Measurements from ENCODE around the gene RNF214. TPM values are rescaled to one million over a fixed set of nuclear protein-coding genes. Genes with fewer than 3 reads are reported as not detected.
A peak's percentile ranks its signal among the peaks of the same experiment; 100 is the strongest.
"Not testable (repeated sequence)": the region's sequence is repeated elsewhere in the genome, so short reads cannot be mapped to it uniquely, and the experiment has no call there.

RNF214 gene
- total RNA-seq, 1 donor, result 4.7 TPM

DNA sequence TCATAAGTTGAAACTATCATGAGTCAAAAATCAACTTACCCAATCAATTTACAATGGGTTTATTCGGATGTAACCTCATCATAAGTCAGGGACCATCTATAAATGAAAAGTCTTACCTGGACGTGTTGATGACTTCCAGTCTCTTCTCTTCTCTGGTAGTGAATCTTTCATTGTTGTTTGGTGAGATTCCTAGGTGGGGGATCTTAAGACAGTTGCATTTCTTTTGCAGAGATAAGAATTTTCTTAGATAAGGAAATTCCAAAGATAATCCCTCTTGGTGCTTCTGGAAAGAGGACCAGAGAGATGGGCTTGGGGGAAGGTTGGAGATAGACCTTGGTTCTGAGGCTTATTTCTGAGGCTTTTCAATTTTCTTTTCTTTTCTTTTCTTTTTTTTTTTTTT, 37.4 kb downstream of the RNF214 start:
- H3K27me3 ChIP-seq (ENCODE audit: insufficient read depth, low read length), result no peaks in the 10 kb centered on the region
- no peak overlapping the region for H3K4me3 ChIP-seq (ENCODE audit: low read length)
- no peaks in the 10 kb centered on the region for H3K9me3 ChIP-seq (ENCODE audit: low read depth, low read length)
- H3K4me1 ChIP-seq (ENCODE audit: insufficient read depth, low read length), result no peaks in the 10 kb centered on the region

DNA sequence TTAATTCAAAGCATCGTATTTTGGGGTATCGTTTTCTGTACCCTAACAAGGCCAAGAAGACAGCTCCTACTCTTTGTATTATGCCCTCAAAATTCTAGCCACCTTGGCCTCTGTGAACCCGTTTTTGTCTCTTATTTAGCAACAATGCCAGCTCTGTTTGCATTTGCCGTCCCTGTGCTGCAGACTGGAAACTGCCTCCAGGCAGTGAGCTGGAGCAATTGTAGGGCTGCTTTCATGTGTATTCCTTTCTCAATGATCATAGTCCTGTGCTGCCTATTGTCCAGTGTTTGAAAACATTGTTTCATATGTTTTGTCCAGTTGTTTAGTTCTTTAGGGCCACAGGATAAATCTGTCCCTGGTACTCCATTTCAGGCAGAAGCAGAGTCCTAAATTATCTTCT, 38.7 kb downstream of the RNF214 start:
- no peaks in the 10 kb centered on the region for H3K27me3 ChIP-seq (ENCODE audit: insufficient read depth, low read length)
- no peaks in the 10 kb centered on the region for H3K4me1 ChIP-seq (ENCODE audit: insufficient read depth, low read length)
- no peaks in the 10 kb centered on the region for H3K9me3 ChIP-seq (ENCODE audit: low read depth, low read length)
- H3K4me3 ChIP-seq (ENCODE audit: low read length), result no peak overlapping the region

DNA sequence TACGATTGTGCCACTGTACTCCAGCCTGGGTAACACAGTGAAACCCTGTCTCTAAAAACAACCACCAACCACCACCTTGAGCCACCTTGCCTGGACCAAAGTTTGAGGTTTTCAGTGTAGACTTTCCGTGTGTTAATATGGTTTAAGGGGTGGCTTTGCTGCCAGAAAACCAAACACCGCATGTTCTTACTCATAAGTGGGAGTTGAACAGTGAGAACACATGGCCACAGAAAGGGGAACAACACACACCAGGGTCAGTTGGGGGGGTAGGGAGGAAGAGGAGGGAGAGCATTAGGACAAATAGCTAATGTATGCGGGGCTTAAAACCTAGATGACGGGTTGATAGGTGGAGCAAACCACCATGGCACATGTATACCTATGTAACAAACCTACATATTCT, 39.7 kb downstream of the RNF214 start:
- not testable (repeated sequence) for H3K4me1 ChIP-seq (ENCODE audit: insufficient read depth, low read length); H3K27me3 ChIP-seq (ENCODE audit: insufficient read depth, low read length); H3K9me3 ChIP-seq (ENCODE audit: low read depth, low read length); H3K4me3 ChIP-seq (ENCODE audit: low read length)

DNA sequence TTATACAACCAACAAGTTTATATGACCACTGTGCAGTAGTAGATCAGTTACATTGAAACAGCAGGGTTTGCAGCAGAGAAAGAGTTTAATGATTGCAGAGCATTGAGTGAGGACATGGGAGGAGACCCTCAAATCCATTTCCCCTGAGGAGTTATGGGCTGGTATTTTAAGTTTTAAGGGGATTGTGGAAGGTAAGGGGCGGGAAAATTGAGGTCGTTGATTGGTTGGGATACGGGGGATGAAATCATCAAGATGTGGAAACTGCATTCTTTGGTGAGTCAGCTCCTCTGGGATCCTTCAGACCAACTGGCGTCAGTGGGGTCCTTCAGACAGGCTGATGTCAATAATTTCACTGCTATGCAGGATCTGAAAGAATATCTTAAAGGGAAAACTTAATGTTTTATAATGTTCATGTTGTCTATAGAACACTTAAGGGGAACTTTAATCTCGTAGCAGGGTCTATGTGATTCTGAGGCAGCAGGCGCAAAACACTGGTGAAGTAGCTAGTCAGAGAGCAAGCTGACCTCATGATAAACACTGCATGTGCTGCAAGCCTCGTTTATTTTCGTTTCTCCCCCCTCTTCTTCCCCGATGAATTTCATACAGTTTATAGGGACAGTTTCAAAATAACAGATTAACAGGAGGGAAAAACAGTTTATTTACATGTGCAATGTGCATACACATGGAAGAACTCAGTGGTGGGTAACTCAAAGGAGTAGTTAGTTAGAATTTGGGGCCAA, 41.2 kb downstream of the RNF214 start:
- Histone ChIP-seq H3K27me3 (ENCODE audit: insufficient read depth, low read length) (no peaks in the 10 kb centered on the region), H3K4me1 (ENCODE audit: insufficient read depth, low read length) (no peaks in the 10 kb centered on the region), H3K9me3 (ENCODE audit: low read depth, low read length) (no peaks in the 10 kb centered on the region), H3K4me3 (ENCODE audit: low read length) (no peak overlapping the region)

DNA sequence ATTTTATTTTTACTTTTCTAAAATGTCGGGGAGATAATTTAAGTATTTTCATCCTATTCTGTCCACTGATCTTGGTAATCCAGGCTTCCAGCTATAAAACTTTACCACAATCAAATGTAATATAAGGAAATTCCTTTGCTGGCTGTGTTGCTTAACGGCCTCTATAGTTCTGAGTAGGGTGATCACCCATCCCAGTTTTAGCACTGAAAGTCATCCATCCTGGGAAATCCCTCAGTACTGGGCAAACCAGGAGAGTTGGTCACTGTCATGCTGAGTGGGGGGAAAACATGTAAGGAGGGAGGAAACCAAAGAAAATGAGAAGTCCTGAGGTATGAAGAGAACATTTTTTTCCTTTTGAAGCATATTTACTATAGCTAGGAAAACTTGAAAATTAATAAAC, 45.9 kb downstream of the RNF214 start:
- no peaks in the 10 kb centered on the region for H3K27me3 ChIP-seq (ENCODE audit: insufficient read depth, low read length)
- no peak overlapping the region for H3K4me3 ChIP-seq (ENCODE audit: low read length)
- H3K9me3 ChIP-seq (ENCODE audit: low read depth, low read length), result no peaks in the 10 kb centered on the region
- H3K4me1 ChIP-seq (ENCODE audit: insufficient read depth, low read length), result no peaks in the 10 kb centered on the region

DNA sequence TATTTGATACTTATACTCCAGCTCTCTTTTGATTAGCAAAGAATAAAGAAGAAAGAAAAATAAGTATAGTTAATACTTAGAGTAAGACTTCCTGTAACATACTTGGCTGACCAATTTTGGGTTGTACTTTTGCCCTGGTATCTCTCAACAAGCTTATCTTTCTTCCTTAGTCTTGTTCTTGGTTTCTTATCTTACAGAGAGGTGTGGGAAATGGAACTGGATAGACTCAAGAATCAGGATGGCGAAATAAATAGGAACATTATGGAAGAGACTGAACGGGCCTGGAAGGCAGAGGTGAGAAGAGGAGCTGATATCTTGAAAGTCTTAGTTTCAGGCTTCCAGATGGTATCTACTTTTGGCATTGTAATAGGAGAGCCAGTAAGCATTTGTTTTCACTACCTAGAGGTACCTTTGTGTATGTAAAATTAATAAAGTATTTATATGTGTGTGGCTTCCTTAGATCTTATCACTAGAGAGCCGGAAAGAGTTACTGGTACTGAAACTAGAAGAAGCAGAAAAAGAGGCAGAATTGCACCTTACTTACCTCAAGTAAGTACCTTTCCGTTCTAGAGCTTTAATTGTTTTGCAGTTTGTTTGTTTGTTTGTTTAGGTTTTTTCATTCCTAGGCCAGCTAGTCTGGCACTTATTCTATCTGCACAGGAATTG, 47.4 kb downstream of the RNF214 start:
- H3K4me3 ChIP-seq (ENCODE audit: low read length), result peak overlapping the region; percentile 13
- H3K9me3 ChIP-seq (ENCODE audit: low read depth, low read length), result no peaks in the 10 kb centered on the region
- no peaks in the 10 kb centered on the region for H3K27me3 ChIP-seq (ENCODE audit: insufficient read depth, low read length)
- no peaks in the 10 kb centered on the region for H3K4me1 ChIP-seq (ENCODE audit: insufficient read depth, low read length)

DNA sequence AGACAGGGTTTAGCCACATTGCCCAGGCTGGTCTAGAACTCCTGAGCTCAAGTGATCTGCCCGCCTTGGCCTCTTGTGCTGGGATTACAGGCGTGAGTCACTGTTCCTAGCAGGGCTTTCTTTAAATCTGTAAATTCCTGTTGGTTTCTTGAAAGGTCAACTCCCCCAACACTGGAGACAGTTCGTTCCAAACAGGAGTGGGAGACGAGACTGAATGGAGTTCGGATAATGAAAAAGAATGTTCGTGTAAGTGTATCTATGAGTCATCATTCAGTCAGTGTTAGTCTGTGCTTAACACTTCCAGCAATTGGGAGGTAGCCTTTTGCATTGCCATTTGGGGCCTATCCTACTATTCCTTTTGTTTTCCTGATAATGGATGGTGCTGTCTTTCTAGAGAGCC, 48.7 kb downstream of the RNF214 start:
- no peaks in the 10 kb centered on the region for H3K9me3 ChIP-seq (ENCODE audit: low read depth, low read length)
- no peak overlapping the region for H3K4me3 ChIP-seq (ENCODE audit: low read length)
- no peaks in the 10 kb centered on the region for H3K27me3 ChIP-seq (ENCODE audit: insufficient read depth, low read length)
- no peaks in the 10 kb centered on the region for H3K4me1 ChIP-seq (ENCODE audit: insufficient read depth, low read length)

DNA sequence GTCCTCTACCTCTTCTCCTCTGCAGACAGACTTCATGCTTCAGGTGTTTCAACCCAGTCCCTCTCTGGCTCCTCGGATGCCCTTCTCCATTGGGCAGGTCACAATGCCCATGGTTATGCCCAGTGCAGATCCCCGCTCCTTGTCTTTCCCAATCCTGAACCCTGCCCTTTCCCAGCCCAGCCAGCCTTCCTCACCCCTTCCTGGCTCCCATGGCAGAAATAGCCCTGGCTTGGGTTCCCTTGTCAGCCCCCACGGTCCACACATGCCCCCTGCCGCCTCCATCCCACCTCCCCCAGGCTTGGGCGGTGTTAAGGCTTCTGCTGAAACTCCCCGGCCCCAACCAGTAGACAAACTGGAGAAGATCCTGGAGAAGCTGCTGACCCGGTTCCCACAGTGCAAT, 49.4 kb downstream of the RNF214 start:
- Histone ChIP-seq H3K4me1 (ENCODE audit: insufficient read depth, low read length) (no peaks in the 10 kb centered on the region), H3K9me3 (ENCODE audit: low read depth, low read length) (no peaks in the 10 kb centered on the region), H3K27me3 (ENCODE audit: insufficient read depth, low read length) (no peaks in the 10 kb centered on the region), H3K4me3 (ENCODE audit: low read length) (no peak overlapping the region)

DNA sequence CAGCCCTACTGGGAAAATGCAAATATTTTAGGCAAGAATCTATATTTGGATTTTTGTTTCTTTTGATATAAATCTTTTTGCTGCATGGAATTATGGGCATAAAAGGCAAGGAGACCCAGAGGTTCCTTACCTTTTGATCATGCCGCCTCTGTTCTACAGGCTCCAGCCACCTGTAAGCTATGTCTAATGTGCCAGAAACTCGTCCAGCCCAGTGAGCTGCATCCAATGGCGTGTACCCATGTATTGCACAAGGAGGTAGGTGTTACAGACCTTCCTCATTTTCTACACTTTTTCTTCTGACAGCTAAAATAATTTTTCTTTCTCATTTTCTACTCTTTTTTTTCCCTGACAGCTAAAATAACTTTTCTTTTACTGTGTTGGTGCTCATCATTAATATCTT, 50.5 kb downstream of the RNF214 start:
- Histone ChIP-seq H3K4me3 (ENCODE audit: low read length) (no peak overlapping the region), H3K4me1 (ENCODE audit: insufficient read depth, low read length) (no peaks in the 10 kb centered on the region), H3K27me3 (ENCODE audit: insufficient read depth, low read length) (no peaks in the 10 kb centered on the region), H3K9me3 (ENCODE audit: low read depth, low read length) (no peaks in the 10 kb centered on the region)

DNA sequence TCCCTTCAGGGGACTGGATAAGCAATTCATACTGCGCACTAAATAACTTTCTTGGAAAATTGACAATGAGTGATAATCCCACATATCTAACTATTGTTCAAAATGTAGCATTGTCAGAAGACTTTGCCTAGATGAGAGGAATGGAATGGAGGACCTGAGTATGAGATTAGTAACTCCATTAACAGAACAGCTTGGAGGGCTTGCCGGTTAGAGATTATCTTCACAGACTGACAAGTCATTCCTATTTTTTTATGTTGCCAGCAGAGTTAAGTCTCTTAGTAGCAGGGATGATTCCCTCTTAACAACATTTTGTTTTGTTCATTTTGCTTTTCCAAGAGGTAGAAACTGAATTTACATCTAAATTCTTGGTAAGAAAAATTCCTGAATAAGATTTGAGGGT, 51.6 kb downstream of the RNF214 start:
- H3K4me1 ChIP-seq (ENCODE audit: insufficient read depth, low read length), result no peaks in the 10 kb centered on the region
- H3K27me3 ChIP-seq (ENCODE audit: insufficient read depth, low read length), result no peaks in the 10 kb centered on the region
- no peak overlapping the region for H3K4me3 ChIP-seq (ENCODE audit: low read length)
- H3K9me3 ChIP-seq (ENCODE audit: low read depth, low read length), result no peaks in the 10 kb centered on the region

DNA sequence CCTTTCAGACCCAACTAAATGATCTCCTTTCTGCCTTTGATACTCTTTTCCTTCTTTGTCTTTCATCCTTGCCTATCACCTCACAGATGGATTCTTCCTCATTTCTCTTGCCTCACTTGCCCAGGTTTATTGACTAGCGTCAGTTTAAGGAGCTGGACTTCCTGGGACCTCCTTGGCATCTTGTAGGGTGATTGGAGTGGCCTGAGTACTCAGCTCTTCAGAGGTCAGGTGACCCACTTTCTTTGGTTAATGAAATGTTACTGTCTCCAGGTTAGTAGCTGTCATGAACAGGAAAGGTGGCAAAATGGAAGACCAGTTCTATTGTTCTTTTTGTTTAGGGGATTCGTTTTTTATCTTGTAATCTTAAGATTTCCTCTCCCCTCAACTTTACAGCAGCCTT, 54.1 kb downstream of the RNF214 start:
- H3K27me3 ChIP-seq (ENCODE audit: insufficient read depth, low read length), result no peaks in the 10 kb centered on the region

DNA sequence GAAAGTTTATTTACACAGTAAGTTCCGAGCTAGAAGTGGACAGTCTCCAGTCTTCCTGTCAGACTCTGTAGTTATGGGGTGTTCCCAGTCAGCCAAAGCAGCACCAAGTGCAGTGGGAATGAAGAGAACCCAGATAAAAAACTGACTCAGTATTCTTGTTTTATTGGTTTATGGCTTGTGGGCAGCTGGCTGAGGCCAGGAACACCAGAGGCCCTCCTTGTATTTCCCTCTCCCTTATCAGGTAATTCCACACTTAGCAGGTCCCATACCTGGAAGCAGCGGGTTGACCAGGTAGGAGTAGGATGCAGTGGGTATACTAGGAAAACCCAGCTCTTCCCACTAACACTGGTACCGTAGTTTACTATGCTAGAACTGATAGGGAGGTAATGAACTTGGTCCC, 55.2 kb downstream of the RNF214 start:
- H3K9me3 ChIP-seq (ENCODE audit: low read depth, low read length), result no peaks in the 10 kb centered on the region
- no peaks in the 10 kb centered on the region for H3K4me1 ChIP-seq (ENCODE audit: insufficient read depth, low read length)
- no peaks in the 10 kb centered on the region for H3K27me3 ChIP-seq (ENCODE audit: insufficient read depth, low read length)
- no peak overlapping the region for H3K4me3 ChIP-seq (ENCODE audit: low read length)

More for the DNA sequence above, 54.1 kb downstream of the RNF214 start:
- Histone ChIP-seq H3K9me3 (ENCODE audit: low read depth, low read length) (no peaks in the 10 kb centered on the region), H3K4me3 (ENCODE audit: low read length) (no peak overlapping the region), H3K4me1 (ENCODE audit: insufficient read depth, low read length) (no peaks in the 10 kb centered on the region)

DNA sequence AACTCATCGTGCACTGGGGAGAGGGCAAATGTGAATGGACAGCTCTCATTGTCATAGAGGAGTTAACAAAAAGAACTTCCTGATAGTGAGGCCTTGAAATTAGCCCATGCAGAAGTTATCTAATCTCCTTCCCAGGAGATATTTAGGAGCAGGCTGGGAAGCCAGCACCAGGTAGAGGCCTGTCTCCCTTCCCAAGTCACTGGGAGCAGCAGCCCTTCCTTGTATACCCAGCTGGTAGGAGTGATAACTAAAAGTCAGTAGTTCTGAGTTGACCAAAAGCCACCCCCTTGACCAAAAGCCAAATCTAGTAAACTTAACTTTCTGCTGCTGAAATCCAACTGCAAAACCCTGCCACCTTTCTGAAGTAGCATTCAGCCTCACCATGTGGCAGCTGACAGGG, 57.3 kb downstream of the RNF214 start:
- H3K9me3 ChIP-seq (ENCODE audit: low read depth, low read length), result no peaks in the 10 kb centered on the region
- no peaks in the 10 kb centered on the region for H3K4me1 ChIP-seq (ENCODE audit: insufficient read depth, low read length)
- no peaks in the 10 kb centered on the region for H3K27me3 ChIP-seq (ENCODE audit: insufficient read depth, low read length)
- no peak overlapping the region for H3K4me3 ChIP-seq (ENCODE audit: low read length)

DNA sequence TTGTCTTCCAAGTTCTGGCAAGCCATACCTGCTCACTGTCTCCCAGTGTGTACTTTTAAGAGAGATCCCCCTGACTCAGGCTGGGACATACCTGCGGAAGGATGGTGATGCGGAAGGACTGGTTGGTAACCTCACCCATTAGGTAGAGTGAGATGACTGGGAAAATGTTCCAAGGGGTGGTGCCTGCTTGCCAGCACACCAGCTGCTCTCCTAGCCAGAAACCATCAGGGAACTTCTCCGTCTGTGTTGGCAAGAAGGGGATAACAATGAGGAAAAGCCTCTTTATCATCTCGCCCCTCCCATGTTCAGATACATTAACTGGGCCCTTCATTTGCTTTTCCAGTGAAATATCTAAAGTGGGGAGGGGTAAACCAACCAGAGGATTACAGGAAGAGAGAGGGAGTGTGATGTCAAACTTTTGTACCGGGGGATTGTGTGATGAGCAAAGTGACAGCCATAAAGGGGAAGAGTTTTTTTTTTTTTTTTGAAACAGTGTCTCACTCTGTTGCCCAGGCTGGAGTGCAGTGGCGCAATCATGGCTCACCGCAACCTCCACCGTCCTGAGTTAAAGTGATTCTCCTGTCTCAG, 58.4 kb downstream of the RNF214 start, which contains the start of gene BACE1-AS:
Gene BACE1-AS, plus strand, starts transcription at position 538 of the 588 bp plus-strand sequence.
- Histone ChIP-seq H3K9me3 (ENCODE audit: low read depth, low read length) (no peaks in the 10 kb centered on the region), H3K4me3 (ENCODE audit: low read length) (no peak within 1 kb of the TSS), H3K27me3 (ENCODE audit: insufficient read depth, low read length) (no peaks in the 10 kb centered on the region), H3K4me1 (ENCODE audit: insufficient read depth, low read length) (no peaks in the 10 kb centered on the region)

DNA sequence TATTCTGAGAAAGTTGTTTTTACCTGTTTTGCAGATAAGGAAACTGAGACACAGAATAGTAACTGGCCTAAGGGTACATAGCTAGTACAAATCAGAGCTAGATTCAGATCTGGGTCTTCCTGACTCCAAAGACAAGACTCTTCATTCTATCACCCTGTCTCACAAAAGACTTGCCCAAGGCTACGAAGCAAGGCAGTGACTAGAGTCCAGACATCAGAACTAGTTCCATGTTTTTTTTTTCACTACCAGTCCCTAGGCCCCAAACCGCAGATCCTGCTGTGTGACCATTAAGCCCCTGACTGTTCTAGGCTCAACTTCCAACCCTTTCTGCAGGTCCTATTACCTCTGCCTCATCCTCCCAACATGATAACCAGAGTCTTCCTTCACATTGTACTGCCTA, 60.1 kb downstream of the RNF214 start:
- H3K4me3 ChIP-seq (ENCODE audit: low read length), result no peak overlapping the region
- no peaks in the 10 kb centered on the region for H3K9me3 ChIP-seq (ENCODE audit: low read depth, low read length)
- no peaks in the 10 kb centered on the region for H3K27me3 ChIP-seq (ENCODE audit: insufficient read depth, low read length)
- no peaks in the 10 kb centered on the region for H3K4me1 ChIP-seq (ENCODE audit: insufficient read depth, low read length)

Measured in mononuclear cell (primary cell).